ENCODE measurements around the gene COCH.
"Not testable (repeated sequence)": the region's sequence is repeated elsewhere in the genome, so short reads cannot be mapped to it uniquely, and the experiment has no call there.

COCH gene

GRCh38 chr14:30896435-30896834 lies 22.1 kb downstream of the COCH start:
- H3K27ac ChIP-seq (ENCODE audit: insufficient read depth, low read depth, low read length, poor library complexity, severe bottlenecking): no peak overlapping the region
- no peaks in the 10 kb centered on the region for H3K4me1 ChIP-seq (ENCODE audit: control insufficient read depth, insufficient read depth, low read length)
- no peaks in the 10 kb centered on the region for H3K9me3 ChIP-seq (ENCODE audit: control insufficient read depth, low read length)
- H3K27me3 ChIP-seq (ENCODE audit: control insufficient read depth, insufficient read depth, low read length, poor library complexity, severe bottlenecking): no peaks in the 10 kb centered on the region
- H3K4me3 ChIP-seq (ENCODE audit: insufficient read depth, low read depth, low read length): no peak overlapping the region
- peaks cover 9% of the 10 kb centered on the region for H3K36me3 ChIP-seq (ENCODE audit: control insufficient read depth, insufficient read depth, low read length)

DNA sequence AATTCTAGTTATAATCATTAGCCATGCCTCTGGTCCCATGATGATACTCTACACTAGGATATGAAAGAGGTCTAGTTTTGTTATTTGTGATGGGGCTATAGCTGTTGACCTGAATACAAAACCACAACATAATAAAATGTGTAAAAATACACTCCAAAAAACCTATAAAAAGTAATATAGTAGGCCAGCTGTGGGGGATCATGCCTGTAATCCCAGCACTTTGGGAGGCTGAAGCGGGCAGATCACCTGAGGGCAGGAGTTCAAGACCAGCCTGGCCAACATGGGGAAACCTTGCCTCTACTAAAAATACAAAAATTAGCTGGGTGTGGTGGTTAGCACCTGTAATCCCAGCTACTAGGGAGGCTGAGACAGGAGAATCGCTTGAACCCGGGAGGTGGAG lies 22.8 kb downstream of the COCH start:
- not testable (repeated sequence) for H3K27me3 ChIP-seq (ENCODE audit: control insufficient read depth, insufficient read depth, low read length, poor library complexity, severe bottlenecking); H3K9me3 ChIP-seq (ENCODE audit: control insufficient read depth, low read length); H3K4me3 ChIP-seq (ENCODE audit: insufficient read depth, low read depth, low read length); H3K4me1 ChIP-seq (ENCODE audit: control insufficient read depth, insufficient read depth, low read length); H3K27ac ChIP-seq (ENCODE audit: insufficient read depth, low read depth, low read length, poor library complexity, severe bottlenecking); H3K36me3 ChIP-seq (ENCODE audit: control insufficient read depth, insufficient read depth, low read length)
- 60 to 63% methylated on average over 3 of the region's 3 CpGs for WGBS, 2 experiments

- Histone ChIP-seq H3K36me3 (ENCODE audit: control insufficient read depth, insufficient read depth, low read length) (peaks cover 18% of the 10 kb centered on the region), H3K4me3 (ENCODE audit: insufficient read depth, low read depth, low read length) (no peak overlapping the region), H3K4me1 (ENCODE audit: control insufficient read depth, insufficient read depth, low read length) (no peaks in the 10 kb centered on the region), H3K27ac (ENCODE audit: insufficient read depth, low read depth, low read length, poor library complexity, severe bottlenecking) (no peak overlapping the region), H3K9me3 (ENCODE audit: control insufficient read depth, low read length) (no peaks in the 10 kb centered on the region), H3K27me3 (ENCODE audit: control insufficient read depth, insufficient read depth, low read length, poor library complexity, severe bottlenecking) (no peaks in the 10 kb centered on the region)
- WGBS, 2 experiments: 100% methylated on average over 2 of the region's 2 CpGs; no CpG with 5 or more reads in 1 of the 2 experiments
Measured at GRCh38 chr14:30903285-30904124, 29.1 kb downstream of the COCH start.

GRCh38 chr14:30906752-30907658 lies 32.6 kb downstream of the COCH start:
- Histone ChIP-seq H3K27ac (ENCODE audit: insufficient read depth, low read depth, low read length, poor library complexity, severe bottlenecking) (no peak overlapping the region), H3K36me3 (ENCODE audit: control insufficient read depth, insufficient read depth, low read length) (peaks cover 32% of the 10 kb centered on the region), H3K4me1 (ENCODE audit: control insufficient read depth, insufficient read depth, low read length) (no peaks in the 10 kb centered on the region), H3K4me3 (ENCODE audit: insufficient read depth, low read depth, low read length) (no peak overlapping the region), H3K9me3 (ENCODE audit: control insufficient read depth, low read length) (no peaks in the 10 kb centered on the region), H3K27me3 (ENCODE audit: control insufficient read depth, insufficient read depth, low read length, poor library complexity, severe bottlenecking) (no peaks in the 10 kb centered on the region)

GRCh38 chr14:30907659-30908057 lies 33.3 kb downstream of the COCH start:
- Histone ChIP-seq H3K4me3 (ENCODE audit: insufficient read depth, low read depth, low read length) (no peak overlapping the region), H3K27me3 (ENCODE audit: control insufficient read depth, insufficient read depth, low read length, poor library complexity, severe bottlenecking) (no peaks in the 10 kb centered on the region), H3K9me3 (ENCODE audit: control insufficient read depth, low read length) (no peaks in the 10 kb centered on the region), H3K36me3 (ENCODE audit: control insufficient read depth, insufficient read depth, low read length) (peaks cover 32% of the 10 kb centered on the region), H3K4me1 (ENCODE audit: control insufficient read depth, insufficient read depth, low read length) (no peaks in the 10 kb centered on the region), H3K27ac (ENCODE audit: insufficient read depth, low read depth, low read length, poor library complexity, severe bottlenecking) (no peak overlapping the region)
- WGBS, 2 experiments: 100% methylated on average over 1 of the region's 1 CpG

- peaks cover 32% of the 10 kb centered on the region for H3K36me3 ChIP-seq (ENCODE audit: control insufficient read depth, insufficient read depth, low read length)
- H3K27me3 ChIP-seq (ENCODE audit: control insufficient read depth, insufficient read depth, low read length, poor library complexity, severe bottlenecking): no peaks in the 10 kb centered on the region
- no peak overlapping the region for H3K27ac ChIP-seq (ENCODE audit: insufficient read depth, low read depth, low read length, poor library complexity, severe bottlenecking)
- WGBS, 2 experiments: 95 to 100% methylated on average over 2 of the region's 2 CpGs
- no peaks in the 10 kb centered on the region for H3K4me1 ChIP-seq (ENCODE audit: control insufficient read depth, insufficient read depth, low read length)
- H3K9me3 ChIP-seq (ENCODE audit: control insufficient read depth, low read length): no peaks in the 10 kb centered on the region
- no peak overlapping the region for H3K4me3 ChIP-seq (ENCODE audit: insufficient read depth, low read depth, low read length)
Measured at GRCh38 chr14:30908826-30909225, 34.5 kb downstream of the COCH start.

- WGBS, 2 experiments: 71 to 100% methylated on average over 1 of the region's 1 CpG
- no peak overlapping the region for H3K4me3 ChIP-seq (ENCODE audit: insufficient read depth, low read depth, low read length)
- no peak overlapping the region for H3K27ac ChIP-seq (ENCODE audit: insufficient read depth, low read depth, low read length, poor library complexity, severe bottlenecking)
- peaks cover 10% of the 10 kb centered on the region for H3K36me3 ChIP-seq (ENCODE audit: control insufficient read depth, insufficient read depth, low read length)
- H3K27me3 ChIP-seq (ENCODE audit: control insufficient read depth, insufficient read depth, low read length, poor library complexity, severe bottlenecking): no peaks in the 10 kb centered on the region
- H3K4me1 ChIP-seq (ENCODE audit: control insufficient read depth, insufficient read depth, low read length): no peaks in the 10 kb centered on the region
- no peaks in the 10 kb centered on the region for H3K9me3 ChIP-seq (ENCODE audit: control insufficient read depth, low read length)
Measured at GRCh38 chr14:30914812-30915211, 40.5 kb downstream of the COCH start.

- 100% methylated on average over 1 of the region's 2 CpGs for WGBS, 2 experiments
- Histone ChIP-seq H3K27me3 (ENCODE audit: control insufficient read depth, insufficient read depth, low read length, poor library complexity, severe bottlenecking) (no peaks in the 10 kb centered on the region), H3K9me3 (ENCODE audit: control insufficient read depth, low read length) (no peaks in the 10 kb centered on the region), H3K4me3 (ENCODE audit: insufficient read depth, low read depth, low read length) (no peak overlapping the region), H3K4me1 (ENCODE audit: control insufficient read depth, insufficient read depth, low read length) (no peaks in the 10 kb centered on the region), H3K27ac (ENCODE audit: insufficient read depth, low read depth, low read length, poor library complexity, severe bottlenecking) (no peak overlapping the region), H3K36me3 (ENCODE audit: control insufficient read depth, insufficient read depth, low read length) (peaks cover 10% of the 10 kb centered on the region)
Measured at GRCh38 chr14:30915596-30915995, 41.2 kb downstream of the COCH start.

DNA sequence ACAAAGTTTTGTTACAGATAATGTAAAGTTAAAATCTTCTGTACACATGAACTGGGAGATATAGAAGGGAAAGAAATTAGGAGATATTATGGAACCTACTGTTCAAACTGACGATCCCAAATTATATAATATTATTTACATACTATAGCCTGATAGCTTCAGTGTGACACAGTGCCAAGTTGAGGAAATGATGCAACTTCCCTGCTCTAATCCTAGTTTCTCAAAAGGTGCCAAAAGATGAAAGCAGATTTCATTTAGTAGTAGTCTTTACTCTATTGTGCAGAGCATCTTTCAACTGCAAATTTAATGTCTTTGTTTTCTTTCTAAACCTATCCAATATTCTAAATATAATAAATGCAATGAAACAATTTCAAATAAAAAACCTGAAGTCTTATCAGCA lies 46.9 kb downstream of the COCH start:
- Histone ChIP-seq H3K9me3 (ENCODE audit: control insufficient read depth, low read length) (no peaks in the 10 kb centered on the region), H3K27ac (ENCODE audit: insufficient read depth, low read depth, low read length, poor library complexity, severe bottlenecking) (no peak overlapping the region), H3K4me3 (ENCODE audit: insufficient read depth, low read depth, low read length) (no peak overlapping the region), H3K4me1 (ENCODE audit: control insufficient read depth, insufficient read depth, low read length) (no peaks in the 10 kb centered on the region), H3K27me3 (ENCODE audit: control insufficient read depth, insufficient read depth, low read length, poor library complexity, severe bottlenecking) (no peaks in the 10 kb centered on the region), H3K36me3 (ENCODE audit: control insufficient read depth, insufficient read depth, low read length) (peaks cover 4% of the 10 kb centered on the region)
- no CpG with 5 or more reads among the region's 1 CpG for WGBS, 2 experiments

GRCh38 chr14:30921788-30922187 lies 47.4 kb downstream of the COCH start:
- WGBS, 2 experiments: 89 to 90% methylated on average over 2 of the region's 2 CpGs
- Histone ChIP-seq H3K36me3 (ENCODE audit: control insufficient read depth, insufficient read depth, low read length) (peaks cover 4% of the 10 kb centered on the region), H3K27ac (ENCODE audit: insufficient read depth, low read depth, low read length, poor library complexity, severe bottlenecking) (no peak overlapping the region), H3K27me3 (ENCODE audit: control insufficient read depth, insufficient read depth, low read length, poor library complexity, severe bottlenecking) (no peaks in the 10 kb centered on the region), H3K4me1 (ENCODE audit: control insufficient read depth, insufficient read depth, low read length) (no peaks in the 10 kb centered on the region), H3K4me3 (ENCODE audit: insufficient read depth, low read depth, low read length) (no peak overlapping the region), H3K9me3 (ENCODE audit: control insufficient read depth, low read length) (no peaks in the 10 kb centered on the region)

Data from ectodermal cell (in vitro differentiated cells).